Motor neuron (in vitro differentiated cells): ENCODE measurements around the gene CSPG4. TPM values are rescaled to one million over a fixed set of nuclear protein-coding genes. Genes with fewer than 3 reads are reported as not detected.
A peak's percentile ranks its signal among the peaks of the same experiment; 100 is the strongest.
"Not testable (repeated sequence)": the region's sequence is repeated elsewhere in the genome, so short reads cannot be mapped to it uniquely, and the experiment has no call there.

Experiments used
- ATAC-seq, 8 experiments: fragments of 200-7000 bp; cut with Tn5 transposase; replicated peaks in 6 of 8; 2 replicates each; pipeline ENCODE4 v1.8.0; 2021; ENCODE audit warnings: mild to moderate bottlenecking in 8 of 8, moderate library complexity in 8 of 8
- H3K27ac ChIP-seq, 2 donors: fragments of 250-450 bp; sonication (Bioruptor Pico); 2 replicates each; pipeline ENCODE4 v1.9.0; 2021; ENCODE audit warnings: antibody characterized with exemption in 2 of 2, mild to moderate bottlenecking in 2 of 2, moderate library complexity in 1 of 2
- H3K4me1 ChIP-seq, 2 donors: fragments of 250-450 bp; sonication (Bioruptor Pico); replicated peaks in 1 of 2; 2 replicates each; pipeline ENCODE4 v1.6.1; 2021; ENCODE audit warnings: antibody characterized with exemption in 2 of 2, mild to moderate bottlenecking in 2 of 2, moderate library complexity in 1 of 2
- H3K4me3 ChIP-seq, 5 donors: fragments of 250-450 bp; sonication (Bioruptor Pico); 2 replicates each; pipeline ENCODE4 v1.9.0; 2021; ENCODE audit warnings: antibody characterized with exemption in 5 of 5, mild to moderate bottlenecking in 5 of 5, moderate library complexity in 4 of 5
- WGBS, 10 experiments: fragments of 450-650 bp; shearing (Covaris generic); methylation state at CpG; one replicate each; pipeline ENCODE4 v1.0.0; 2022; 5-methylcytosine and 5-hydroxymethylcytosine counted together
- in situ Hi-C, 9 experiments: fragments of 400-800 bp; cut with MboI; loops; one replicate each; pipeline ENCODE4 v1.15.0; 2021; ENCODE audit warnings: low sequenced_read_pairs in 9 of 9, low pct_unique_long_range_greater_than_20kb in 2 of 9; ENCODE audit not compliant: unreplicated experiment in 9 of 9
- total RNA-seq, 8 experiments: library from RNA; unstranded; fragments of 300-600 nt; gene quantifications; 2 replicates each; pipeline versions ENCODE4 v1.2.3 to v1.2.4, GENCODE V29; 2022

Gene CSPG4
- total RNA-seq, 8 experiments from 2014 or later, result 0.05 to 5.5 (median 1.1) TPM

DNA sequence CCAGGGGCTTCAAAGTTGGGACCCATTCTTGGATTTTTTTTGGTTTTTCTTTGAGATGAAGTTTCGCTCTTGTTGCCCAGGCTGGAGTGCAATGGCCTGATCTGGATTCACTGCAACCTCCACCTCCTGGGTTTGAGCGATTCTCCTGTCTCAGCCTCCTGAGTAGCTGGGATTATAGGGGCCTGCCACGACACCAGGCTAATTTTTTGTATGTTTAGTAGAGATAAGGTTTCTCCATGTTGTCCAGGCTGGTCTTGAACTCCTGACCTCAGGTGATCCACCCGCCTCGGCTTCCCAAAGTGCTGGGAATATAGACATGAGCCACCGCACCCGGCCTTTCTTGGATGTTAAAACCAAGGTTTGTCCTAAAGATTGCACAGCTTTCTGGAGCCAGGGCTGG is 78.7 kb downstream of the CSPG4 start:
- H3K4me3 ChIP-seq, in situ Hi-C loops, H3K27ac ChIP-seq, H3K4me1 ChIP-seq, ATAC-seq: not testable (repeated sequence)
- 65 to 100% (median 84%) methylated on average over 1 to 6 of the region's 7 CpGs; no CpG with 5 or more reads in 2 of the 10 experiments for WGBS, 10 experiments

DNA sequence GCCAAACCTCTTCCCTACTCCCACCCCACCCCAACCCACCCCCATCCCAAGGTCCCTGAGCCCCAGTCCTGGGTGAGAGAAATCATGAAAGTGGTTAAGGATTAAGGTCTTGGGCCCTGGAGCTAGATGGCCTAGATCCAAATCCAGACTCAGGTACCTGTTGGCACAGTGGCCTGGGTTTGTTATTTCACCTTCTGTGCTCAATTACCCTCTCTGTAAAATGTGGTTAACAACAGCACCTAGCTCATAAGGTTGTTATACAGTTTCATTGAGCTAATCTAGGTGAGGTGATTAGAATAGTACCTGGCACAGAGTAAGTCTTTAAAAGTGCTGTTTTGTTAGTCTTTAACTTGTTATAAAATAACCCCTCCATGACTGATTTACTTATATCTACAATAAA is 80.7 kb downstream of the CSPG4 start:
- in situ Hi-C loops, result no loop called here
- ATAC-seq, result no peak
- H3K4me3 ChIP-seq, result no peak overlapping the region
- no peaks in the 10 kb centered on the region for H3K4me1 ChIP-seq
- no peak overlapping the region for H3K27ac ChIP-seq

DNA sequence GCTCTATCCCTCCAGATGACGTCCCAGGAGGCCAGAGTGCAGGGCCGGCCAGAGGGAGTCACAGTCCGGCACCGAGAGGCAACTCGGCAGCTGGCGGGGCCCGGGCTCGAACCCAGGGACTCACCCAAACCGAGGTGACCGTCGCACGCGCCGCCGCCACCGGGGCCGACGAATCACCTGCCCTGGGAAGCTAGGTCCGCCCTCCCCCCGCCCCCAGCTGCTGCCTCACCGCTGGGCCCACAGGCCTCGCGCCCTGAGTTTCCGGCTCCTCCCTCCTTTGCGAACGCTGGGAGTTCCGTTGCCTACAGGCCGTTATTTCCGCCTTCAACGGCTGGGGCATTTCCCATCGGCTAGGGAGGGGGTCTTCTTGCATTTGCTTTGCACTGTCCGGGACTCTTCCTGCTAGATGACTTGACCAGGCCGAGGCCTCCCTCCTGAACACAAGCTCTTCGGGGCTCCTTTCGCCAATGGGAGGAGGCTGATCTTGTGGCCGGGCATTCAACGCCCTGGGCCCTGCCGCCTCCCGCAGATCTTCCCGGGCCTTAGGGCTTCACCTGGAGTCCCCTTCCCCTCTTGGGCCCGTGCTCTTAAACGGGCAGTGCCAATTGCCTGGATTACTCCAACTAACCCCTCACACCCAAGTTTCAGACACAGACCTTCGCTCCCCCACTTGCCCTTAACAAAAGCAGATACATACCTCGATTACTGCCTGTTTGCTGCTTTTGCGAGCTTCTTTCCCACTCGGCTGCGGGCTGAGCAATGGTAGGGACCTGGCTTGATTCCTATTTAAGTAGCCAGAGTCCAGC is 86.9 kb downstream of the CSPG4 start, which contains the start of gene SNUPN:
SNUPN (minus strand) TSS at position 184 of the 806 bp plus-strand sequence. CDS start 4,674 bp downstream, outside the sequence.
- Histone ChIP-seq H3K4me1 (peaks cover 0 to 2% of the 10 kb centered on the region in 2 donors), H3K27ac (peak within 1 kb of the TSS; percentile 90 to 97), H3K4me3 (peak within 1 kb of the TSS; percentile 78 to 99 (median 93))
- peak; percentile 75 to 91 (median 88) for ATAC-seq
- 0 to 6% (median 0%) methylated on average over 1 to 16 of the region's 47 CpGs; no CpG with 5 or more reads in 3 of the 10 experiments for WGBS, 10 experiments
- in situ Hi-C loops, result no loop called here

Other genes starting within 250 kb of the CSPG4 start
- 10 to 100 TPM; 15.4 to 36.8 (median 20.6) TPM for gene PTPN9, start 133.5 kb downstream of the CSPG4 start, total RNA-seq
- 10 to 100 TPM; 12.5 to 44.6 (median 19.5) TPM for gene SNUPN, start 87.1 kb downstream of the CSPG4 start, total RNA-seq
- gene IMP3, start 72.6 kb downstream of the CSPG4 start, total RNA-seq, result 10 to 100 TPM; 29.5 to 83.6 (median 42.7) TPM
- gene SNX33, start 64.9 kb downstream of the CSPG4 start, total RNA-seq, result 10 to 100 TPM in 2 of 8 experiments, 1 to 10 TPM in 6; 2.2 to 14.4 (median 5.2) TPM
- 10 to 100 TPM; 16.5 to 44.1 (median 31.9) TPM for gene UBE2Q2, start 130.6 kb upstream of the CSPG4 start, total RNA-seq
- gene FBXO22, start 191.0 kb upstream of the CSPG4 start, total RNA-seq, result 10 to 100 TPM; 28.6 to 54.4 (median 33.8) TPM